Thyroid gland (tissue), 4 donors: ENCODE measurements around the gene DDA1.

Source experiments
- CTCF ChIP-seq, 6 experiments: fragments of 200-600 bp in 3 of 6; fragments of 450-650 bp in 3 of 6; sonication (generic) in 3 of 6; IDR thresholded peaks; one replicate each; pipeline ENCODE4 v1.5.1; 2016 to 2019; ENCODE audit warnings: antibody characterized with exemption in 6 of 6, mild to moderate bottlenecking in 2 of 6, inconsistent platforms in 1 of 6, moderate library complexity in 1 of 6
- POLR2A ChIP-seq, 2 donors: fragments of 450-650 bp; IDR thresholded peaks; one replicate each; pipeline ENCODE4 v1.6.1; 2017; ENCODE audit warnings: antibody characterized with exemption in 2 of 2, mild to moderate bottlenecking in 2 of 2, moderate library complexity in 1 of 2

- TF ChIP-seq CTCF (IDR thresholded peaks at IDR 0.05) (no peak), POLR2A (IDR thresholded peaks at IDR 0.05) (no peak)
These were observed 29.2 kb downstream of the DDA1 start for GRCh38 chr19:17338433-17339078.
